ENCODE results near the gene CAMSAP1.
"Not testable (repeated sequence)": the region's sequence is repeated elsewhere in the genome, so short reads cannot be mapped to it uniquely, and the experiment has no call there.

Gene CAMSAP1

GRCh38 chr9:135921749-135922310 is 14.5 kb upstream of the CAMSAP1 start:
- no peak overlapping the region for H3K27ac Mint-ChIP-seq
- H3K27me3 Mint-ChIP-seq (ENCODE audit: low read depth): no peaks in the 10 kb centered on the region
- peaks cover 29% of the 10 kb centered on the region for H3K36me3 Mint-ChIP-seq (ENCODE audit: low read depth)
- no peaks in the 10 kb centered on the region for H3K4me1 Mint-ChIP-seq
- no peak overlapping the region for H3K4me3 Mint-ChIP-seq
- no peak for TF ChIP-seq CTCF (IDR thresholded peaks at IDR 0.05; ENCODE audit: unreplicated experiment in 3 of 3)
- peaks cover 16% of the 10 kb centered on the region for H3K9me3 Mint-ChIP-seq

- no peaks in the 10 kb centered on the region for H3K27me3 Mint-ChIP-seq (ENCODE audit: low read depth)
- peaks cover 24% of the 10 kb centered on the region for H3K9me3 Mint-ChIP-seq
- TF ChIP-seq CTCF (IDR thresholded peaks at IDR 0.05; ENCODE audit: unreplicated experiment in 3 of 3): no peak
- H3K36me3 Mint-ChIP-seq (ENCODE audit: low read depth): peaks cover 37% of the 10 kb centered on the region
- no peaks in the 10 kb centered on the region for H3K4me1 Mint-ChIP-seq
- H3K4me3 Mint-ChIP-seq: no peak overlapping the region
- H3K27ac Mint-ChIP-seq: no peak overlapping the region
Observed at GRCh38 chr9:135920973-135921585, 13.7 kb upstream of the CAMSAP1 start.

DNA sequence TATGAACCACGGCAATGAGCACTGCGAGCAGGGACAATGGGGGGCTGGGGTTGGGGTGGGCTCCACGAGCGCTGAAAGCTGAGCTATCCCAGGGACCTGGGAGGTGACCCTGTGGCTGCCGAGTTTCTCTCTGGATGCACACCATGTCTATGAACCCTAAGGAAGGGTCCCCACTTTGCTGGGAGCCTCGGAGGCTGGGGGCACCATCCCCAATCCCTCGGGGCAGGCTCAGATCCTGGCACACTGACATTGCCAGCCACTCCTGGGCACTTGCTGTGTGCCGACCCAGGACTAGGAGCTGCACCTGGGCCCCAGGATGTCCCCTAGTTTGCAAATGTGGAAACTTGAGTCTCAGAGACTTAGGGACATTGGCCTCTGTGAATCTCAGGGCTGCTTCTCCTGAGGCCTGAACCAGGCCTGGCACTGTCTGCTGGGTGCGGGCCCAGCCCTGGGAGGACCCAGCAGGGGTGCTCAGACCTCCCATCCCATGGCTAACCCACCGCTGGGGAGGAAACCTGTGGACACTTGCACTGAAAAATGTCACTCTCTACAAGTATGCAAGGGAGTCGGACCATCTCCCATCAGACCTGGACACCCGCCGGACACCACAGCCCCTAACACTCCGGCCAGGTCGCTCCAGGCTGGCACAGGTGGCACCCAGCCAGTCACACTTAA is 13.0 kb upstream of the CAMSAP1 start:
- Mint-ChIP-seq H3K36me3 (ENCODE audit: low read depth) (peaks cover 44% of the 10 kb centered on the region), H3K9me3 (peaks cover 30% of the 10 kb centered on the region), H3K4me1 (no peaks in the 10 kb centered on the region), H3K4me3 (no peak overlapping the region), H3K27ac (no peak overlapping the region), H3K27me3 (ENCODE audit: low read depth) (no peaks in the 10 kb centered on the region)
- TF ChIP-seq CTCF (IDR thresholded peaks at IDR 0.05; ENCODE audit: unreplicated experiment in 3 of 3): no peak

- Mint-ChIP-seq H3K4me3 (no peak overlapping the region), H3K27me3 (ENCODE audit: low read depth) (no peaks in the 10 kb centered on the region), H3K4me1 (no peaks in the 10 kb centered on the region), H3K27ac (no peak overlapping the region), H3K36me3 (ENCODE audit: low read depth) (peaks cover 48% of the 10 kb centered on the region), H3K9me3 (peaks cover 40% of the 10 kb centered on the region)
- no peak for TF ChIP-seq CTCF (IDR thresholded peaks at IDR 0.05; ENCODE audit: unreplicated experiment in 3 of 3)
Observed at GRCh38 chr9:135919318-135919890, 12.1 kb upstream of the CAMSAP1 start.

GRCh38 chr9:135916227-135916626 is 8.9 kb upstream of the CAMSAP1 start:
- not testable (repeated sequence) for H3K4me1 Mint-ChIP-seq; H3K4me3 Mint-ChIP-seq; H3K27ac Mint-ChIP-seq; H3K27me3 Mint-ChIP-seq (ENCODE audit: low read depth)
- H3K36me3 Mint-ChIP-seq (ENCODE audit: low read depth): peaks cover 78% of the 10 kb centered on the region
- peaks cover 56% of the 10 kb centered on the region for H3K9me3 Mint-ChIP-seq

DNA sequence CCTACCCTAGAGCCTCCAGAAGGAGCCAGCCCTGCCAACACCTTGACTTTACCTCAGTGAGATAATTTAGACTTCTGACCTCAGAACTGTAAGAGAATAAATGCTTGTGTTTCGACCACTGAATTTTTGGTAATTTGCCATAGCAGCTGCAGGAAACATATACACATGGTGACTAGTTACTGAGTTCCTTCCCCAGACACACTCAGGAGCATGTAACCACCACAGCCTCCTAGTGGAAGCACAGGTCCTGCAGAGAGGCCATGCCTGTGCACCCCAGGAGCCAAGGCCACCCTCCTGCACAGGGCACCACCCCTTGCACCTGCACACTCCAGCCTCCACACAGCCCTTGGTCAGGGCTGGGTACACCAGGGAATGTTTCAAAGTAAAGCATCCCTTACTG is 7.6 kb upstream of the CAMSAP1 start:
- peaks cover 91% of the 10 kb centered on the region for H3K36me3 Mint-ChIP-seq (ENCODE audit: low read depth)
- H3K4me1 Mint-ChIP-seq: peaks cover 4% of the 10 kb centered on the region
- H3K27ac Mint-ChIP-seq: no peak overlapping the region
- no peaks in the 10 kb centered on the region for H3K27me3 Mint-ChIP-seq (ENCODE audit: low read depth)
- TF ChIP-seq CTCF (IDR thresholded peaks at IDR 0.05; ENCODE audit: unreplicated experiment in 3 of 3): no peak
- peaks cover 67% of the 10 kb centered on the region for H3K9me3 Mint-ChIP-seq
- H3K4me3 Mint-ChIP-seq: no peak overlapping the region

DNA sequence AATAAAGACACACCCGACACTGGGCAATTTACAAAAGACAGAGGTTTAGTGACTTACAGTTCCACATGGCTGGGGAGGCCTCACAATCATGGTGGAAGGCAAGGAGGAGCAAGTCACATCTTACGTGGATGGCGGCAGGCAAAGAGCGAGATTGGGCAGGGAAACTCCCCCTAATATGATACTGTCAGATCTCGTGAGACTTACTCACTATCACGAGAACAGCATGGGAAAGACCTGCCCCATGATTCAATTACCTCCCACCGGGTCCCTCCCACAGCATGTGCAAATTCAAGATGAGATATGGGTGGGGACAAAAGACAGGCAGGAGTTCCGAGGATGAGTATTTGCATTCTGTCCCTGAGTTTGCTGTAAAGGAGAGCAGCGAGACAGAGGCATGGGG is 3.9 kb upstream of the CAMSAP1 start:
- H3K27ac Mint-ChIP-seq; H3K4me3 Mint-ChIP-seq; H3K27me3 Mint-ChIP-seq (ENCODE audit: low read depth): not testable (repeated sequence)
- Mint-ChIP-seq H3K4me1 (peaks cover 18% of the 10 kb centered on the region), H3K36me3 (ENCODE audit: low read depth) (peaks cover 76% of the 10 kb centered on the region), H3K9me3 (peaks cover 58% of the 10 kb centered on the region)
